PFSK-1 (cell line): ENCODE data around the gene CLTCL1.

Experiments
- POLR2AphosphoS5 ChIP-seq: IDR thresholded peaks from 2 replicates; pipeline ENCODE4 v1.6.1; 2012; ENCODE audit warnings: low read depth, mild to moderate bottlenecking, control low read depth, low read length, moderate library complexity
- REST ChIP-seq, 2 experiments: IDR thresholded peaks; 2 replicates each; pipeline versions ENCODE4 v1.6.1 to v1.8.0; 2011 to 2012; ENCODE audit warnings: low read depth in 2 of 2, low read length in 2 of 2, control low read depth in 1 of 2, inconsistent platforms in 1 of 2, mild to moderate bottlenecking in 1 of 2, moderate library complexity in 1 of 2; ENCODE audit not compliant: insufficient read depth in 1 of 2
- SIN3A ChIP-seq: IDR thresholded peaks from 2 replicates; pipeline ENCODE4 v1.6.1; 2012; ENCODE audit warnings: mild to moderate bottlenecking, low read length, moderate library complexity, borderline replicate concordance; ENCODE audit not compliant: insufficient read depth
- TAF1 ChIP-seq: IDR thresholded peaks from 2 replicates; pipeline ENCODE4 v1.6.1; 2012; ENCODE audit warnings: low read length, control low read depth, borderline replicate concordance; ENCODE audit not compliant: insufficient read depth

GRCh38 chr22:19207401-19207808, 84.1 kb downstream of the CLTCL1 start:
- TF ChIP-seq REST (IDR thresholded peaks at IDR 0.05; ENCODE audit: insufficient read depth in 1 of 2, low read depth in 2 of 2, low read length in 2 of 2) (no peak), POLR2AphosphoS5 (no peak), TAF1 (no peak), SIN3A (no peak)
